ENCODE data around the gene BBLN.
"Not testable (repeated sequence)": the region's sequence is repeated elsewhere in the genome, so short reads cannot be mapped to it uniquely, and the experiment has no call there.

Gene BBLN, protein sequence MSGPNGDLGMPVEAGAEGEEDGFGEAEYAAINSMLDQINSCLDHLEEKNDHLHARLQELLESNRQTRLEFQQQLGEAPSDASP

DNA sequence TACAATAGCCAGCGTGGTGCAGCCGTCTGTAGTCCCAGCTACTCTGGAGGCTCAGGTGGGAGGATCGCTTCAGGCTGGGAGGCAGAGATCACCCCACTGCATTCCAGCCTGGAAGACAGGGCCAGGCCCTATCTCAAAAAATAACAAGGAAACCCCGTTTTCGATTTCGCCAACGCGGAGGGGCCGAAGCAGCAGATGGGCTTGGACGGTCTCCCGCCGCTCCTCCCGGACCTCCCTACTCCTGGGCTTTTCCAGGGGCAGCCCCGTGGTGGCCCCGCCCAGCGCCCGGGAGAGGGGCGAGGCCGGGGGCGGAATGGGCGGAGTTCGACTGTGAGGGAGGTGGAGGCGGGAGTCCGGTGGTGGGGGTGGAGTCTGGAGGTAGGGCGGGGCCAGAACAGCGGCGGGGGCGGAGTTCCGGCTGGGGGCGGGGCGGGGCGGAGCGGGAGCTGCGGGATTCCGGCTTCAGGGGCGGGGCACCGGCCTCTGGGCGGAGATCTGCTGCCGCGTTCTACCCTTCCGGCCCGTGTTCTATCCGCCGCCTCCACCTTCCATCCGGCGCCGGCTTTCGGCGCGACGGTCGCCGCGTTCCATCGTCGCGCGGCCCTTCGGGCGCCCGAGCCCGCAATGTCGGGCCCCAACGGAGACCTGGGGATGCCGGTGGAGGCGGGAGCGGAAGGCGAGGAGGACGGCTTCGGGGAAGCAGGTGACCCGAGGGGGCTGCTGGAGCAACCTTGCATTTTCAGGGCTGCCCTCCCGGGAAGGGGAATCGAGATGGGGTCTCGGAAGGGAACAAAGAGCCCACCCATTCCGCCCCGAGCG is at the start of gene BBLN:
BBLN (plus strand) TSS at position 482 of the 819 bp plus-strand sequence; CDS start at position 625, 143 bp downstream.
- TF ChIP-seq, protein P1, sequence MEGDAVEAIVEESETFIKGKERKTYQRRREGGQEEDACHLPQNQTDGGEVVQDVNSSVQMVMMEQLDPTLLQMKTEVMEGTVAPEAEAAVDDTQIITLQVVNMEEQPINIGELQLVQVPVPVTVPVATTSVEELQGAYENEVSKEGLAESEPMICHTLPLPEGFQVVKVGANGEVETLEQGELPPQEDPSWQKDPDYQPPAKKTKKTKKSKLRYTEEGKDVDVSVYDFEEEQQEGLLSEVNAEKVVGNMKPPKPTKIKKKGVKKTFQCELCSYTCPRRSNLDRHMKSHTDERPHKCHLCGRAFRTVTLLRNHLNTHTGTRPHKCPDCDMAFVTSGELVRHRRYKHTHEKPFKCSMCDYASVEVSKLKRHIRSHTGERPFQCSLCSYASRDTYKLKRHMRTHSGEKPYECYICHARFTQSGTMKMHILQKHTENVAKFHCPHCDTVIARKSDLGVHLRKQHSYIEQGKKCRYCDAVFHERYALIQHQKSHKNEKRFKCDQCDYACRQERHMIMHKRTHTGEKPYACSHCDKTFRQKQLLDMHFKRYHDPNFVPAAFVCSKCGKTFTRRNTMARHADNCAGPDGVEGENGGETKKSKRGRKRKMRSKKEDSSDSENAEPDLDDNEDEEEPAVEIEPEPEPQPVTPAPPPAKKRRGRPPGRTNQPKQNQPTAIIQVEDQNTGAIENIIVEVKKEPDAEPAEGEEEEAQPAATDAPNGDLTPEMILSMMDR (IDR thresholded peaks at IDR 0.05; ENCODE audit: low read depth, low read length), result no peak
- TF ChIP-seq POLR2A (IDR thresholded peaks at IDR 0.05; ENCODE audit: extremely low read depth, insufficient read length) (peak; percentile 81), MYC (IDR thresholded peaks at IDR 0.05; ENCODE audit: low read depth, low read length) (peak; percentile 1; the same call in 1 of the 2 replicates)
- peak; percentile 91 for DNase-seq (ENCODE audit: low read depth)
- peak within 1 kb of the TSS; percentile 87 for H3K4me3 ChIP-seq (ENCODE audit: low read depth, low read length)

DNA sequence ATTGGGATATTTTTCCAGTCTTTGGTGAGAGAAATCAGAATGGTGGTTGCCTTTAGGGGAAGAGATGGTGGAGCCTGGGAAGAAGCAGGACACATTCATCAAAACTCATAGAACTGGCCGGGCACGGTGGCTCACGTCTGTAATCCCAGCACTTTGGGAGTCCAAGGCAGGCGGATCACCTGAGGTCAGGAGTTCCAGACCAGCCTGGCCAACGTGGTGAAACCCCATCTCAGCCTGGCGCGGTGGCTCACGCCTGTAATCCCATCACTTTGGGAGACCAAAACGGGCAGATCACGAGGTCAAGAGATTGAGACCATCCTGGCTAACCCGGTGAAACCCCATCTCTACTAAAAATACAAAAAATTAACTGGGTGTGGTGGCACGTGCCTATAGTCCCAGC is 48.3 kb upstream of the BBLN start:
- H3K4me3 ChIP-seq (ENCODE audit: low read depth, low read length); DNase-seq (ENCODE audit: low read depth): not testable (repeated sequence)

DNA sequence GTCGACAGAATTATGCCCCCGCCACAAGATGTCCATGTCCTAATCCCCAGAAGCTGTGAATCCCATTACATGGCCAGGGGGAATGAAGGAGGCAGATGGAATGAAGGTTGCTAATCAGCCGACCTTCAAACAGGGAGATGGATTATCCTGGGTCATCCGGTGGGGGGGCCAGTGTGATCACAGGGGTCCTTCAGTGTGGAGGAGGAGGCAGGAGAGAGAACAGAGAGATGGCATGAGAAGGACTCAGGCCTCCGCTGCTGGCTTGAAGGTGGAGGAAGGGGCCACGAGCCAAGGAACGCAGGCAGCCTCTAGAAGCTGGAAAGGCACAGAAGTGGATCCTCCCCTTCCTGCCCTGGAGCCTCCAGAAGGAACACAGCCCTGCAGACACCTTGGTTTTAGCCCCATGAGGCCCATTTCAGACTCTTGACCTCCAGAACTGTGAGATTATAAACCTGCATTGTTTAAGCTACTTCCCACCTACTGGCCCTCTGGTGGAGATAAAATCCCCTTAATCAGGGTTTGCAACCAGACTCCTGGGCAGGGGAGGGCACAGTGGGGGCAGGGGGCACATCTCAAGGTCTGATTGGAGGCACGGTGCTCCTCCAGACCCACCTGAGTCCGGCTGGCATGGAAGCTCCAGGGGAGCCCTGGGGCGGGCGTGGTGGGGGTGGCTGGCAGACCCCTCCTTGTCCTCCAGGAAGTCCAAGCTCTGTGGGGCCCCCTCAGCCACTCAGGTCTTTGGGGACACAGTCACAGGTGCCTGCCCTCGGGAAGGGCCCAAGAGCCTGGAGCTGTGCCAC is 46.3 kb upstream of the BBLN start:
- TF ChIP-seq, protein P1 (IDR thresholded peaks at IDR 0.05; ENCODE audit: low read depth, low read length), result no peak
- TF ChIP-seq MYC (IDR thresholded peaks at IDR 0.05; ENCODE audit: low read depth, low read length) (no peak), POLR2A (IDR thresholded peaks at IDR 0.05; ENCODE audit: extremely low read depth, insufficient read length) (no peak)
- TF ChIP-seq, protein P2, sequence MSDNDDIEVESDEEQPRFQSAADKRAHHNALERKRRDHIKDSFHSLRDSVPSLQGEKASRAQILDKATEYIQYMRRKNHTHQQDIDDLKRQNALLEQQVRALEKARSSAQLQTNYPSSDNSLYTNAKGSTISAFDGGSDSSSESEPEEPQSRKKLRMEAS (IDR thresholded peaks at IDR 0.05; ENCODE audit: low read depth, low read length), result no peak
- H3K4me3 ChIP-seq (ENCODE audit: low read depth, low read length), result no peak overlapping the region
- DNase-seq (ENCODE audit: low read depth), result no peak

DNA sequence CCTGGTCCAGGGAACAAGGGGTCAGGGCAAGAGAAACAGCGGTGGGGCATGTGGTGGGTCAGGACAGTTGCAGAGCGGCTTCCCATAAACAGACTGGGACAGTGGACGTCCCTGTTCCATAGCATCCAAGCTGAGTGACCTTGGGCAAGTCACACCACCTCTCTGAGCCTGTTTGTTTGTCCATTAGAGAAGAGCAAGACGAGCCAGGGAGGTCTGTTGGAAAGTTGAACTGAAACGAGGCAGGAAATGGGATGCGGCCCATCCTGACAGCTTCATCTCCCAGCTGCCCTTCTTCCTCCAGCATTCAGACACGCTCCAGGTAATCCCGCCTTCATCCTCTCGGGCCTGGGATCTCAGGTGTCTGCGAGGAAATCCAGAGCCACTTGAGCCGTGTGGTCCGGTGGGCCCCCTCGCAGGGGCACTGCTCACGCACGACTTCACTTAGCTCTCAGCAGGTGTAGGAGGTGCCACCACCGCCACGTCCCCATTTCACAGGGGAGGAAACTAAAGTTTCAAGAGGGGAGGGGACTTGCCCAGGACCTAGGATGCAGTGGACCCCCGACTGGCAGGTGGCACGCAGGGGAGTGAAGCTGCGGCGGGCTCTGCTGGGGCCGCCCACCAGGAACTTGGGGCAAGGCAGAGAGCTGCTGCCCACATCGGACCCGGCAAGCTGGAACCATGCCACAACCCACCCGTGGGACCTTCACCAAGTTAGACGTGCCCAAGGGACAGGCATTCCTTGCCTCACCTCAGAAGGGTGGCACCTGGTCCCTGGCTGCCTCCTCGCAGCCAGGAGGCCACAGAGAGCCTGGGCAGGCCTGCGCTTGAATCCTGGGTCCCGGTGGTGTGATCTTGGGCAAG is 45.5 kb upstream of the BBLN start:
- no peak overlapping the region for H3K4me3 ChIP-seq (ENCODE audit: low read depth, low read length)
- DNase-seq (ENCODE audit: low read depth), result no peak
- TF ChIP-seq, protein P1 (IDR thresholded peaks at IDR 0.05; ENCODE audit: low read depth, low read length), result no peak
- no peak for TF ChIP-seq MYC (IDR thresholded peaks at IDR 0.05; ENCODE audit: low read depth, low read length)
- TF ChIP-seq POLR2A (IDR thresholded peaks at IDR 0.05; ENCODE audit: extremely low read depth, insufficient read length), result no peak
- TF ChIP-seq, protein P2 (IDR thresholded peaks at IDR 0.05; ENCODE audit: low read depth, low read length), result no peak

DNA sequence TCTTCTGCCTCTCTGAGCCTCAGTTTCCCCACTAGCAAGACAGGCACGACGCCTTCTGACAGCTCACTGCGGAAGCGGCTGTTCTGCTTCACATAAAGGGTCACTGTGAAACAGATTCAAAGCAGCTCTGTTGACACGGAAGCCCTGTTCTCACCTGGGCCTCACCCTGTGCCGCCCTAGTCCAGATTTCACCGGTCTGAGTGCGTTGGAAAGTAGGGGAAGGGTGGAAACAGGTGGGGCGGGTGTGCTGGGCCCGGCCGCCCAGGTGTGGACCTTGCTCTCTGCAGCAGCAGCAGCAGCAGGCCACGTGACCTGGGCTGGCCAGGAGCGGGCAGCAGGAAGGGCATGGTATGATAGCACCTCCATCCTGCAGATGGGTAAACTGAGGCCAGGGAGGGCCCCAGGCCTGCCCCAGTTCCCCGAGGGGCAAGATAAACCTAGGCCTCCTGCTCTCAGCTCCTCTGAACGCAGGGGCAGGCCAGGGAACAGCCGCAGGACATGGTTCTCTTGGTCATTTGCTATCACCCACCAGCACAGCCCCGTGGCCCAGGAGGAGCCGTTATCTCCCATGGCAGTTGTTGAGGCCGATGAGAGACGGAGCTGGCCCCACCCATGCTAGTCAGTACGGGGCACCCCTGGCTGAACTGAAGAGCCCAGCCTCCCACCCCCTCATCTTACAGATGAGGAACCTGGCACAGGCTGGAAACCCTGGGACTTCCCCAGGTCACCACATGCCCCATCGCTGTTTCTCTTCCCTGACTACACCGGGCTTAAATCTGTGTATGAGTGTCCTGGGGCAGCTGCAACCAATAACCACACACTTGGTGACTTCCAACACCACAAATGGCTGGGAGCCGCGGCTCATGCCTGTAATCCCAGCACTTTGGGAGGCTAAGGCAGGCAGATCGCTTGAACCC is 44.6 kb upstream of the BBLN start:
- DNase-seq (ENCODE audit: low read depth), result no peak
- TF ChIP-seq, protein P2 (IDR thresholded peaks at IDR 0.05; ENCODE audit: low read depth, low read length), result no peak
- TF ChIP-seq POLR2A (IDR thresholded peaks at IDR 0.05; ENCODE audit: extremely low read depth, insufficient read length) (no peak), MYC (IDR thresholded peaks at IDR 0.05; ENCODE audit: low read depth, low read length) (no peak)
- TF ChIP-seq, protein P1 (IDR thresholded peaks at IDR 0.05; ENCODE audit: low read depth, low read length), result no peak
- no peak overlapping the region for H3K4me3 ChIP-seq (ENCODE audit: low read depth, low read length)

All from NB4 (cell line).